ENCODE measurements around the gene ATG4D. TPM values are rescaled to one million over a fixed set of nuclear protein-coding genes. Genes with fewer than 3 reads are reported as not detected.

The ATG4D gene
- total and polyA plus RNA-seq, 11 donors = 47.3 to 83.5 (median 55.9) TPM

DNA sequence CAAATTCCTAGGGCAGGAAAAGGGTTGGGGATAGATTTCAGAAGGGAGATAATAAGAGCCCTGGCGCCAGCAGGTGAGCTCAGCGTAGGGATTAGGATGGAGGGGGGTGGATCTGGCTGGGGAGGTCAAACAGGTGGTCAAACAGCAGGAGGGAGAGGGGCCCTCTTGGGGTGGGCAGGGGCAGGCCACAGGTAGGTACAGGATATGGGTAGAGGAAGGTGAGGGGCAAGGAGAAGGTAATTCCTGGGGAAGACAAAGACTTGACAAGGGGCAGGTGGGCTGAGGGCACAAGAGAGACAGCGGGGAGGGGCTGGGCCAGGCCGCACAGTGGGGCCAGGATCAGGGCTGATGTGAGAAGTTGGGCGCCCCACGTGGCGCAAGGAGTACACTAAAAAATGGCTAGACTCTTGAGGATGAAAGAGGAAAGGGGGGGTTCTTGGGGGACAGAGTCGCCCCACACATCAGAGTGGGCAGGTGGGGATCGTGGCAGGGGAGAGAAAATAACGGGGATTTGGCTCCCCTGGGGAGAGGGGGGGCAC, 21.4 kb downstream of the ATG4D start:
- 19 to 35% (median 28%) methylated on average over 10 of the region's 10 CpGs for WGBS, 4 donors
- TF ChIP-seq, protein P1, sequence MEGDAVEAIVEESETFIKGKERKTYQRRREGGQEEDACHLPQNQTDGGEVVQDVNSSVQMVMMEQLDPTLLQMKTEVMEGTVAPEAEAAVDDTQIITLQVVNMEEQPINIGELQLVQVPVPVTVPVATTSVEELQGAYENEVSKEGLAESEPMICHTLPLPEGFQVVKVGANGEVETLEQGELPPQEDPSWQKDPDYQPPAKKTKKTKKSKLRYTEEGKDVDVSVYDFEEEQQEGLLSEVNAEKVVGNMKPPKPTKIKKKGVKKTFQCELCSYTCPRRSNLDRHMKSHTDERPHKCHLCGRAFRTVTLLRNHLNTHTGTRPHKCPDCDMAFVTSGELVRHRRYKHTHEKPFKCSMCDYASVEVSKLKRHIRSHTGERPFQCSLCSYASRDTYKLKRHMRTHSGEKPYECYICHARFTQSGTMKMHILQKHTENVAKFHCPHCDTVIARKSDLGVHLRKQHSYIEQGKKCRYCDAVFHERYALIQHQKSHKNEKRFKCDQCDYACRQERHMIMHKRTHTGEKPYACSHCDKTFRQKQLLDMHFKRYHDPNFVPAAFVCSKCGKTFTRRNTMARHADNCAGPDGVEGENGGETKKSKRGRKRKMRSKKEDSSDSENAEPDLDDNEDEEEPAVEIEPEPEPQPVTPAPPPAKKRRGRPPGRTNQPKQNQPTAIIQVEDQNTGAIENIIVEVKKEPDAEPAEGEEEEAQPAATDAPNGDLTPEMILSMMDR (IDR thresholded peaks at IDR 0.05) = no peak
- TF ChIP-seq POLR2A (IDR thresholded peaks at IDR 0.05) = no peak
- ATAC-seq = peak in 1 of 4 donors; percentile 4
- H3K4me1 ChIP-seq = peaks cover 8 to 46% (median 33%) of the 10 kb centered on the region in 12 donors
- DNase-seq = peak in 2 of 5 donors; percentile 45 to 50
- intact Hi-C loops (cut with DNase I) = loop anchor here in 8 of 10 donors (2.0 to 10.0 kb wide), 10 partner anchors 18 to 163 kb away; partner anchors contain the start of genes CDC37 (in 5 of the 8), KEAP1 (in 4 of the 8) and ILF3 (in 1 of the 8)
- H3K9me3 ChIP-seq = no peaks in the 10 kb centered on the region
- H3K36me3 ChIP-seq = peaks cover 0 to 29% (median 18%) of the 10 kb centered on the region in 9 donors
- H3K27ac ChIP-seq = peak overlapping the region; percentile 68 to 91 (median 85)
- H3K27me3 ChIP-seq = no peaks in the 10 kb centered on the region
- H3K4me3 ChIP-seq = peak overlapping the region; percentile 64 to 94 (median 86)

DNA sequence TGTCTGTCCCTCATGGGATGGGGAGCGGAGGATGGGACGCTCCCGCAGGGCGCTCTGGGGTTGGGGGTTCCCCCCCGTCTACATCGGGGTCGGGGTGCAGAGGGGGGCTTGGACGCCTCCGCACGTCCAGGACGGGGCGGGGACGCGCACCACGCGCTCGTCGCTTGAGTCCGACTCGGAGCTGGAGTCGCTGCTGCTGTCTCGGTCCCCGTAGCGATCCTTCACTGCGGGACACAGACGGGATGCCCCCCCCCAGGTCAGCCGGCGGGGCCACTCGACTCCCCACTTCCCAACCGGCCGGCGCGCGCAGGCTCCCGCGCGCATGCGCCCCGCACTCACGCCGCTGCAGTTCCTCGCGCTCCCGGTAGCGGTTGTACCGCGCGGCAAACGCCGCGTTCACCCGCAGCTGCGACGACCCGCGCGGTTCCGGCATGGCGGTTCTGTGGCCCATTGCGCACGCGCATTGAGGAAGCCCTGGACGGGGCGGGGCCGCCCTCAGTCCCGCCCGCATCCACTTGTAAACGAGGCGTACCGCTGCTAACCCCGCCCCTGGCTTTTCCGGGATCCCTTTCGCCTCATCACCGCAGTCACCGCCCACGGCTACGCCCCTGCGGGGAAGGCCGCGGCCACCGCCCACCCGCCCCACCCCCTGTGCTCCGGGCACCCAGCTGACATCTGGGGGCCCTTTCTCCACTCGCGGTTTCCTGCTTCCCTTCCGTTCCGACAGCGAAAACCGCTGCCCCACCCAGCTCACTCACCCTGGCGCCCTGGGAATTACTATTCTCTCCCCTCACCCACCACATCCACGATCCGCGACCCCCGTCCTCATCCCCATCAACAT, 22.1 kb downstream of the ATG4D start, which contains the start of gene KRI1:
KRI1 (minus strand) TSS at position 444 of the 841 bp plus-strand sequence; CDS start at position 433, 11 bp downstream.
- ATAC-seq (peak; percentile 86 to 91 (median 86)), DNase-seq (peak; percentile 99)
- intact Hi-C loops (cut with DNase I) = loop anchor here in 8 of 10 donors (2.0 to 10.0 kb wide), 10 partner anchors 19 to 163 kb away; partner anchors contain the start of genes CDC37 (in 5 of the 8), KEAP1 (in 4 of the 8) and ILF3 (in 1 of the 8)
- Histone ChIP-seq H3K4me3 (peak within 1 kb of the TSS; percentile 64 to 94 (median 86)), H3K4me1 (peaks cover 8 to 46% (median 33%) of the 10 kb centered on the region in 12 donors), H3K27ac (peak within 1 kb of the TSS; percentile 68 to 91 (median 85)), H3K27me3 (no peaks in the 10 kb centered on the region), H3K36me3 (peaks cover 0 to 22% (median 11%) of the 10 kb centered on the region in 9 donors), H3K9me3 (no peaks in the 10 kb centered on the region)
- WGBS, 4 donors = 0 to 1% (median 1%) methylated on average over 14 to 94 of the region's 94 CpGs
- TF ChIP-seq, protein P1 (IDR thresholded peaks at IDR 0.05) = peak in 6 of 12 donors; percentile 15 to 43 (median 32)
- peak in 1 of 2 donors; percentile 96 for TF ChIP-seq POLR2A (IDR thresholded peaks at IDR 0.05)

DNA sequence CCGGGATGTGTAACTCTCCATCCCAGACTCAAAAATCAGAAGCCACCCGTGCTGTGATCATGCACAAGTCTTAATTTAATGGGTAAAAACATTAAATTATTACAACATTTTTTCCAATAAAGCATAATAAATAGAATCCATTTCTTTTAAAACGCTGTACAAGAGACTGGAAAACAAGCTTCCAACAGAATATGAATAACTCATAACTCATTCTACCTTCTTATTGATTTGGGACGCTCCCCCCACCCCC, 22.6 kb downstream of the ATG4D start:
- WGBS, 4 donors = 10 to 13% (median 11%) methylated on average over 4 of the region's 4 CpGs
- intact Hi-C loops (cut with DNase I) = loop anchor here in 8 of 10 donors (5.0 to 10.0 kb wide), 8 partner anchors 62 to 164 kb away; partner anchors contain the start of genes CDC37 (in 5 of the 8), KEAP1 (in 4 of the 8) and ILF3 (in 1 of the 8)

More for the DNA sequence above, 22.6 kb downstream of the ATG4D start:
- ATAC-seq (no peak), DNase-seq (no peak)
- TF ChIP-seq, protein P1 (IDR thresholded peaks at IDR 0.05) = no peak
- no peak for TF ChIP-seq POLR2A (IDR thresholded peaks at IDR 0.05)
- Histone ChIP-seq H3K4me3 (peak overlapping the region in 11 of 12 donors; percentile 64 to 94 (median 87)), H3K27ac (peak overlapping the region; percentile 19 to 91 (median 85)), H3K36me3 (peaks cover 0 to 16% (median 6%) of the 10 kb centered on the region in 9 donors), H3K27me3 (no peaks in the 10 kb centered on the region), H3K4me1 (peaks cover 8 to 46% (median 33%) of the 10 kb centered on the region in 12 donors), H3K9me3 (no peaks in the 10 kb centered on the region)
